ENCODE results near the gene FBXW8.

FBXW8 gene

DNA sequence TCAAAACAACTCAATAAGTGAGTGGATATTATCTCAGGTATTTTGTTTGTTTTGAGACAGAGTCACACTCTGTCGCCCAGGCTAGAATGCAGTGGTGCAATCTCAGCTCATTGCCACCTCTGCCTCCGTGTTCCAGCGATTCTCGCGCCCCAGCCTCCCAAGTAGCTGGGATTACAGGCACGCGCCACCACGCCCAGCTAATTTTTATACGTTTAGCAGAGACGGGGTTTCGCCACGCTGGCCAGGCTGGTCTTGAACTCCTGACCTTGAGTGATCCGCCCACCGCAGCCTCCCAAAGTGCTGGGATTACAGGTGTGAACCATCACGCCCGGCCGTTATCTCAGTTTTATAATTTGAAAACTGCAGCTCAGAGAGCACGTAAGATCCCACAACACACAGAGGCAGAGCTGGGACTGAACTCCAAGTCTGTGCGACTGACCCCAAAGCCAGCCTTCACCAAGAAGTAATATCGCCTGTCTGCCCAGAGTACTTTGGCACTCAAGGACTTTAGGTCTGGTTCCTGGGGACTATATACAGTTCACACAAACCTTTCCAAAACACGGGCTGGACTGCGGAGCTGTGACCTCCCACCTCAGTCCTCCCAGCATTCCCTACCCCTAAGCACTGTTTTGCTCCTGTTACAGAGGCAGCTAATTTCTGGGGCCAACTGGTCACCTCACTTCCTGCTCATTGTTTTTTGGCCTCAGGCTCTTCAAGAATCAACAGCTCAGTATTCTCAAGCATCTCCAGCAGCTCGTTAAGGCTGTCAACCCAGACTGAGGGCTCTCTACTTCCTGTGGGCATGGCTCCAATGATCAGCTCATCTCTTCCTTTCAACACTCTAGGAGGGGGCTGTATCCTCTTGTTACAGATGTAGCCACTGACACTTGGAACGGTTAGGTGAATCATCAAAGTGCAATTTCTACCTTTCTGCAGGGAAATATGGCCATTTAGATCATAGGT is 165.9 kb downstream of the FBXW8 start:
- DNase-seq (ENCODE audit: low read depth in 2 of 2), result no peak

- DNase-seq (ENCODE audit: low read depth in 2 of 2), result no peak
Measured at GRCh38 chr12:117079487-117079886, 168.7 kb downstream of the FBXW8 start.

DNA sequence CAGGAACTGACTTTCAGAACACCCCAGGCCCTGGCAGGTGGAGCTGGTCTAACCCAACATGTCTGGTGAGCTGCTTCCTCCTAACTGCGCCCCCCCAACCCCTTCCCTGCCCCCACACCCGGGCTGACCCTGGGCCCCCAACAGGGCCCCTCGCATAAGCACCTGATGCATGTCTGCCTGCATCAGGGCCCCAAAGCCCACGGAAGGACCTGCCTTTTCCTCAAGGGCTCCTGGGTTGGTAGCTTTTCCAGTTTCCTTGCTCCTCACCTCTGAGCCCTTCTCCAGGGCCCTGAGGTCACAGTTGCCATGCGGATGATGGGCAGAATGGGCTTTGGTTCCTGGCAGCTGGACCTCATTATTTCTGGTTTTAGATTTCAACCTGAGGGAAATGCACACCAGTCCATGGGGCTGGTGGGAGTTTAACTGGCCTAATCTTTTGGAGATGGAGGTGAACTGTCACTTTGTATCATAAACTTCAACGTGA is 170.0 kb downstream of the FBXW8 start:
- DNase-seq (ENCODE audit: low read depth in 2 of 2), result no peak
